Activated CD8-positive, alpha-beta memory T cell treated with anti-CD3 and anti-CD28 coated beads for 4 hours (primary cell): Measurements from ENCODE around the gene PGBD1.

Experiments used
- DNase-seq, 2 donors: peaks; one replicate each; pipeline ENCODE4 v3.0.0-alpha.2; 2020; ENCODE audit warnings: low read depth in 2 of 2

Gene PGBD1, protein sequence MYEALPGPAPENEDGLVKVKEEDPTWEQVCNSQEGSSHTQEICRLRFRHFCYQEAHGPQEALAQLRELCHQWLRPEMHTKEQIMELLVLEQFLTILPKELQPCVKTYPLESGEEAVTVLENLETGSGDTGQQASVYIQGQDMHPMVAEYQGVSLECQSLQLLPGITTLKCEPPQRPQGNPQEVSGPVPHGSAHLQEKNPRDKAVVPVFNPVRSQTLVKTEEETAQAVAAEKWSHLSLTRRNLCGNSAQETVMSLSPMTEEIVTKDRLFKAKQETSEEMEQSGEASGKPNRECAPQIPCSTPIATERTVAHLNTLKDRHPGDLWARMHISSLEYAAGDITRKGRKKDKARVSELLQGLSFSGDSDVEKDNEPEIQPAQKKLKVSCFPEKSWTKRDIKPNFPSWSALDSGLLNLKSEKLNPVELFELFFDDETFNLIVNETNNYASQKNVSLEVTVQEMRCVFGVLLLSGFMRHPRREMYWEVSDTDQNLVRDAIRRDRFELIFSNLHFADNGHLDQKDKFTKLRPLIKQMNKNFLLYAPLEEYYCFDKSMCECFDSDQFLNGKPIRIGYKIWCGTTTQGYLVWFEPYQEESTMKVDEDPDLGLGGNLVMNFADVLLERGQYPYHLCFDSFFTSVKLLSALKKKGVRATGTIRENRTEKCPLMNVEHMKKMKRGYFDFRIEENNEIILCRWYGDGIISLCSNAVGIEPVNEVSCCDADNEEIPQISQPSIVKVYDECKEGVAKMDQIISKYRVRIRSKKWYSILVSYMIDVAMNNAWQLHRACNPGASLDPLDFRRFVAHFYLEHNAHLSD

DNA sequence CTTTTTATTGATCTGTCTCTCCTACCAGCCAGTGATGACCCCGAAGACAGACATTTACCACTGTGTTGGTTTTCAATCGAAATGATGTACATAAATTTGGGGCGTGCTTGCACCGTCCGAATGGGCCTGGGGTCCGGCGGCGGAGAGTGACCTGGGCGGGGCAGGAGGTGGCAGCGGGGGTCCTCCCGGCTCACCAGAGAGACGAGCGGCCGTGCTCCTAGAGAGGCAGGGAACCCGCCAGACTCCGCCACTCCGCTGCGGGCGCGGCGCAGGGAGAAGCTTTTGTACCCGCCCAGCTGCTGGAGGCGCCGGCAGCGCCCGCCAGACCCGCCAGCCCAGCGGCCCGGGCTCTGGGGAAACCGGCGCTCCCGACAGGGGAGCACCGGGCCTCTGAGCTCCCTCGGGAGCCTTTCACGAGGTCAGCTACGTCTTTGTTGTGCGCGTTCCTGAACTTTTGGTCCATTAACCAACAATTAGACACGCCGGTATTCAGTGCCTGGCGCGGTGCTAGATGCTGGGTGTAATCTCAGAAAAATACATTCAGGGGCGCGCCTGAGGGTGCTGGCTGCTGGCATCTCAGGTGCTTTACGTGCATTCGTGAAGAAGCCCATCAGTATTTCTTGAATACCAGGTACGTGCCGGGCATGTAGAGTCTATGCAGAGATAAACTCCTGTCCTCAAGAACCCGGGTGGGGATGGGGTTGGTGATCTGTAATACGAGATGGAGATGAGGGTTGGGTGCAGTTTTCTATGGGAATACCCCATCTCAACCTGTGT lies at the start of gene PGBD1:
TSS of gene PGBD1 (plus strand) at position 285 of the 777 bp plus-strand sequence. CDS start 2,242 bp downstream, outside the sequence.
- DNase-seq: peak; percentile 9 to 12

DNA sequence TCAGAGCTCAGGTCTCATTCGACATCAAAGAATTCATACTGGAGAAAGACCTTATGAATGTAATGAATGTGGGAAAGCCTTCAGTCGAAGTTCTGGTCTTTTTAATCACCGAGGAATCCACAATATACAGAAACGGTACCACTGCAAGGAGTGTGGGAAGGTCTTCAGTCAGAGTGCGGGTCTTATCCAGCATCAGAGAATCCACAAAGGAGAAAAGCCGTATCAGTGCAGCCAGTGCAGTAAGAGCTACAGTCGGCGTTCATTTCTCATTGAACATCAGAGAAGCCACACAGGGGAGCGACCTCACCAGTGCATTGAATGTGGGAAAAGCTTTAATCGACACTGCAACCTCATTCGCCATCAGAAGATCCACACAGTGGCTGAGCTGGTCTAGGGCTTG lies 48.6 kb upstream of the PGBD1 start:
- no peak for DNase-seq

DNA sequence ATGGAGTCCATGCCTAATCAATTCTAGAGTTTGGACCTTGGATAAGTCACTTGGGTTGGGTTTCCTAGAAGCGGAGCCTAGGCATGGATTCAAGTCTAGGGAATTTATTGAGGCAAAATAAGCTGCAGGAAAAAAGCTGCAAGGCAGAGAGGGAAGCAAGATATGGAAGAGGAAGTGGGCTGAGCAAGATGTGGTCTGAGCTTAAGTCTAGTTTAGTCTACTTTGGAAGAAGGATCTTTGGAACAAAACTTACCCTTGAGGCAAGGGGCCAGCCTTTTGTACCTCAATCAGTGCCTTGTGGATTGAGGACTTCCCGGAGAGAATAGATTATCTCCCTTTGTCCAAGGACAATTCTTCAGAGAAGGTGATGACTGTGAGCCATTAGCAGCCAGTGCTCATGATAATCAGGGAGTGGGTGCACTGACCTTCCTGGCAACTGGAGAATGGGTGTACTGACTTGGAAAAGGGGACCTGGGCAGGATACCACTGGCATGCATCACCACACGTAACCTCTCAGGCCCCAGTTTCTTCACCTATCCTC lies 45.4 kb upstream of the PGBD1 start:
- no peak for DNase-seq

DNA sequence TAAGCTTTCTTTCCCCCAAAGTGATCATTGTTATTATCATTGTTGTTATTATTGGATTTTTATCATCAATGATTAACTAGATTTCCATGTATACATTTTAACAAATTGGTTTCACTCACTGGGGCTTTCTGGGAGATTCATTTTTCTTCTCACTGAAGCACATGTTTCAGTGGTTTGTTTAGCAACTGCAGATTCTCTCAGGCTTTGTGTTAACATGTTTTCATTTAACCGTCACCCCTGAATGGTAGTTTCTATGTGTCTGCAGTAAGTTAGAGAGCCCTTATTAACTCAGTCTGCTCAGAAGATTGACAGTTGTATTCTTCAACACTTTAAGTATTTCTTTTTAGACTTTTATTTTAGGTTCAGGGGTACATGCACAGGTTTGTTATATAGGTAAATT lies 41.7 kb upstream of the PGBD1 start:
- no peak for DNase-seq

DNA sequence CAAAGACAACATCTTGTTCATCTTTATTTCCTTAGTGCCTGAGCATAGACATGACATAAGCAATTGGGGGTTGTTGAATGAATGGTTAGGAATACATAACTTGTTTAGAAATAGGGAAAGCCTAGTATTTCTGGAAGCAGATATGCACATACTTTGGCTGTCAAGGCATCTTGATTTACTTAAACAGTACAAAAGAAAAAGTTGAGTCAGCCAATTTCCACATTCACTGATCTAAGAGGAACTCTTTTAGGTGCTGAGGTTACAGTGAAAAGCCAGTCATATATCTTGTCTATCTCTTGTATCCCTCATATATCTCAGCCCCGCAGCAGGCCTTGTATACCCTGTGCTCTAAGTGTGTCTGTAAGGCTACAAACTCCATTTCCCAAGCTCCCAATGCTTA lies 40.9 kb upstream of the PGBD1 start:
- no peak for DNase-seq

DNA sequence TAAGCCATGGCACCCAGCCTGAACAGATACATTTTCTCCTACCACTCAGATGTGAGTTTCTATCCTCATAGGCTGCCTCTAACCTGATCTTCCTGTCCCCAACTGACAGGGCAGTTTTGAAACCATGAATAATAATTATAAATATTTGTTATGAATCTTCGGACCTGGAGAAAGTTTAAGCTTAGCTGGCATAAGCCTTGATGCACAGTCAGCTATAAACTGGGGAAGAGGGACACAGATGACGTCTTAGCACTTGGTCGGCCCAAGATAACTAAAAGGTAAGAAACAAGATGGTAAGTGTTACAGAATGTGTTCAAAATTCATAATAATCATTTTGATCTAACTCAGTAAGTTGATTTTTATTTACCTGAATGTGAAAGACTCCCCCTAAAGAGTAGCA lies 37.4 kb upstream of the PGBD1 start:
- no peak for DNase-seq

DNA sequence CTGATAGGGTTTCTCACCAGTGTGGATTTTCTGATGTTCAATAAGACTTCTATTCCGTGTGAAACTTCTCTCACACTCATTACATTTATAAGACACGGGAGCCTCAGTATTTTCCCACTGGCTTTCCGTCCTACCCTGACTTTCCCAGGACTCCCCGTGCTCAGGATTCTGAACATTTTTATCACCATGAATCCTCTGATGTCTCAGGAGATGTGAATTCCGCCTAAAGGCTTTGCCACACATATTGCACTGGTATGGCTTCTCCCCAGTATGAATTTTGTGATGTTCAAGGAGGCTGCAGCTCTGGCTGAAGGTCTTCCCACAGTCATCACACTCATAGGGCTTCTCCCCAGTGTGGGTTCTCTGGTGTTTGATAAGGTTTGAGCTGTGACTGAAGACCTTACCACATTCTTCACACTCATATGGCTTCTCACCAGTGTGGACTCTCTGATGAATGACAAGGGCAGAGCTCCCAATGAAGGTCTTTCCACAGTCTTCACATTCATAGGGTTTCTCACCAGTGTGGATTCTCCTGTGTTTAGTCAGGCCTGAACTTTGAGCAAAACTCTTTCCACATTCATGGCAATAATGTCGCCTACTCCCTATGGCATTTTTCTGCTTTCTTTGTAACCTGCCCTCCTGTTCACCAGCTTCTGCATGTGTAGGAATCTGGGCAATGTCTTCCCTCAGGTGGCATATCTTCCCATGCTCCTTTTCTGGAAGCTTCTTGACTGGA lies 36.0 kb upstream of the PGBD1 start:
- DNase-seq: no peak

DNA sequence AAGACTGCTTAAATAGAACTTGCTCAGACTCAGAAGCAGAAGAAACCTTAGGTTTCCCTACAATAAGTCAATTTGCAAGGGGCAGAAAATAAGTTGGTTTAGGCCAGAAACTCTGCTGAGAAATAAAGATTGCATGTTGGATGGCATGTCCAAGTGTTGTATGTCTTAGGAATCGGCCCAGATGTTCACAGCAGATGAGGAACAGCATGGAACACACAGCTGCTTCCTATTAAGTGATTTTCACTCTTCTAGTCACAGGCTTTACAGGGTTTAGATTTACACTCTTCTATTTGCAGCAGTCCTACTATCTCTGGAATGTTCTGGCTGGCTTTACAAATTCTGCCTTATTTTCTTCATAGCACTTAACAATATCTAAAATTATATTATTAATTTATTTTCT lies 32.5 kb upstream of the PGBD1 start:
- DNase-seq: no peak

DNA sequence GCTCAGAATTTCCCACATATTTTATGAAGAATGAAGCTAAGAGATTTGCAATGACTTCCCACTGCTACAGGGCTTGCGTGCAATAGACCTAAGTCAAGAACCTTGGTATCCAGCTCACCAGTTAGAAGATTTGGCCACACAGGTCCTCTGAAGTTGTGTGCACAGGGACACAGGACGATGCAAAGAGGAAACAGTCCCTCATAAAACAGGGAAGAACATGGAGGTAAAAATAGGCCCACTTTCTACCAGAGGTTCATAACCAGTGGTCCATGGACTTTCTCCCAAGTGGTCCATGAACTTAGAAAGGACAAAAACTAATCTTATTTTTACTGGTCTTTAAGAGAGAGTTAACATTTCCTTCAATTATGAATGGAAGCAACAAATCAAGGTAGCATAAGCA lies 30.6 kb upstream of the PGBD1 start:
- no peak for DNase-seq

DNA sequence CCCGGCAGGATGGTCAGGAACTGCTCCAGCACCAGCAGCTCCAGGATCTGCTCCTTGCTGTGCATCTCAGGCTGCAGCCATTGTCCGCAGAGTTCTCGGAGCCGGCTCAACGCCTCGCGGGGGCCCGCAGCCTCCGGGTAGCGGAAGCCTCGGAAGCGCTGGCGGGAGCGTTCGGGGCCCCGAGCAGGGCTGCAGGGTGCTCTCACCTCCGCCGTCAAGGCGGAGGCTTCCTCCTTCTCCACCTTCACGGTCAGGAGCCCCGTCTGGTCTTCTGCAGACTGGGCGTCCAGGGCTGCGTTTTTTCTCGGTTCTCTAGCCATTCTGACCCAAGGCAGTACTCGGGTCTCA lies 29.7 kb upstream of the PGBD1 start:
- no peak for DNase-seq

DNA sequence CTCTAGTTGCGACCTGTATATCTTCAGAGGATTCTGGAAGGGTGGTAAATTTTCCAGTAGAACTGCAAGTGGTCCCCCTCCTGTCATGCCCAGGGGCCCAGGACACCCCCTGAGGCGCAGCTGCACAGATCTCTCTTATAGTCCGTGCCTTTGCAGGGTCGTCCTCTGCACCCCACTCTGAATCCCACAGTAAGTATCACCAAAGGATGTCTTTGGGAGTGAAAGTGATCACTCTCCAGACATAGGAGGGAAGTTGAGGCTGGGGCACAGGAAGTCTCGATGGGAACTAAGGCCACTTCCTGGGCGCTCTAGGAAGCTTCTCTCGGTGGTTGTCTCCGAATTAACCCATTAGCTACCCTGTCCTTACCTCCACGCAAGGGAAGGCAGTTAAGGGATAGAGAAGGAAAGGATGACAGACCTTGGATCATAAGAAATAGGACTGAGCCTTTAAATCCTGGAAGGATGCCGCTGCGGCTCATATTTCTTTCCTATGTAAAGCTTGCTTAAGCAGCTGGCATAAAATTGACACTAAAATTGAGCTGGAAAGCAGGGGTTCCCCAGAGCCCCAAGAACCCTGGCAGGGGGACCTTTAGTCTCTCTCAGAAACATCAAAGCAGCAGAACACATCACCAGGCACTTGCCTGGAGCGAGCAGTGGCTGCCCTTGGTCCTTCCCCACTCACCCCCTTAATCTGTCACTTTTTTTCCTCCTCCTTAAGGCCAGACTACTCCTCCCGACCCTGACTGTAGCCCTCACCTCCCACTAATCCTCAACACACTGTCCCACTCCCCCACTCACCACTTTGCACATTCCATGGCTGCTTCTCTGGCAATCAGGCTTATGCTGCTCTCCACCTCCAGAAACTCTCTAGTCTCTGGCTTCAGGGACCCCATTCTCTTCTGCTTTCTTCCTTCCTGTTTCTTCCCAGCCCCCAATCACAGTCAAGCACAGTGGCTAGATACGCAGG lies 29.1 kb upstream of the PGBD1 start, which contains the start of gene ZKSCAN4:
TSS of gene ZKSCAN4 (minus strand) at position 261 of the 967 bp plus-strand sequence. CDS start 289 bp downstream, outside the sequence.
- peak; percentile 64 to 66 for DNase-seq

DNA sequence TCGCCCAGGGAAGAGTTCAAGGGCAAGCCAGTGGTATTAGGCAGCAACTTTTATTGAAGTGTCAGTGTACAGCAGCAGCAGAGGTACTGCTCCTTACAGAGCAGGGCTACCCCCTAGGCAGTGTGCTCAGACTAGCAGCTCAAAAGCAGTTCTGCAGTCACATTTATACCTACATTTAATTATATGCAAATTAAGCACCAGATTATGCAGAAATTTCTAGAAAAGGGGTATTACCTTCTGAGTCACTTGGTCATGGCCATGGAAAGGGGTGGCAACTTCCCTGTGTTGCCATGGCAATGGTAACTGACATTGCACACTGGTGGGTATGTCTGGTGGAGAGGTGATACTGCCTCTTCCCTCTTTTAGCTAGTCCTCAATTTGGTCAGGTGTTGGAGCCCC lies 27.3 kb upstream of the PGBD1 start:
- DNase-seq: no peak

DNA sequence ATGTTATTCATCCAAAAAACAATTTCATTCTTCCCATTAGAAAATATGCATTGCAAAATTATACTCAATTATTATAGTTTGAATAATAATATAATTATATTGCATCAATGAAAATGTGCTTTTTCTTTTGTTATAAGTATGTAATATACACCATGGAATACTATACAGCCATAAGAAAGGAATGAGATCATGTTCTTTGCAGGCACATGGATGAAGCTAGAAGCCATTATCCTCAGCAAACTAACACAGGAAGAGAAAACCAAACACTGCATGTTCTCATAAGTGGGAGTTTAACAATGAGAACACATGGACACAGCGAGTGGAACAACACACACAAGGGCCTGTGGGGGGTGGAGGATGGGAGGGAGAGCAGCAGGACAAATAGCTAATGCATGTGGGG lies 24.3 kb upstream of the PGBD1 start:
- DNase-seq: no peak

DNA sequence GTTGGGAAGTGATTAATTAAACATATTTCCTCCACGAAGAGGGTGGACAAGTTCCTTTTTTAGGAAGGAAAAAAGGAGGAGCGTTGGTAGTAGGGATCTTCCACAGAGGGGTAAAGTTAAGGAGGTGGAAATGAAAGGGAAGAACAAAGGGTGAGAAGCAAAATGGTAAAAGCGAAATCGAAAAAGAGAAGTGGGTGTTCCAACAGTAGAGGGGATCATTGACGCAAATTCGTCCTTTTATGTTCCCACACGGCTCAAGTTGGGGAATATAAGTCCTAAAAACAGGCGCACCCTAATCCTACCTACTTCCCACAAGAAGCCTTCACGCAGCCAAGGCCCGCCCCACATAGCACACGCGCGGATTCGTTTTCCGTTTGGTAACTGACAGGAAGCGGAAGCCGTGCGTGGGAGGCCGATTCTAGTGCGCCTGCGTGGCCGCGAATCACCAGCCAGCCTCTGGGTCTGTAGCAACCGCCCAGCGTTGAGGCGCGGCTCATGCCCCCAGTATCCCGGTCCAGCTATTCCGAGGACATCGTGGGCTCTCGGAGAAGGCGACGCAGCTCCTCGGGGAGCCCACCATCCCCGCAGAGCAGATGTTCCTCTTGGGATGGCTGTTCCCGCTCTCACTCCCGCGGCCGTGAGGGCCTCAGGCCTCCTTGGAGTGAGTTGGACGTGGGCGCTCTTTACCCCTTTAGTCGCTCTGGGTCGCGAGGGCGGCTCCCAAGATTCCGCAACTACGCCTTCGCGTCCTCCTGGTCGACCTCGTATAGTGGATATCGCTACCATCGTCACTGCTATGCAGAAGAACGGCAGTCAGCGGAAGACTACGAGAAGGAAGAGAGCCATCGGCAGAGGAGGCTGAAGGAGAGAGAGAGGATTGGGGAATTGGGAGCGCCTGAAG lies 22.2 kb upstream of the PGBD1 start, which contains the start of gene NKAPL:
TSS of gene NKAPL (plus strand) at position 421 of the 901 bp plus-strand sequence. CDS start at position 496, 75 bp downstream.
- peak; percentile 43 to 47 for DNase-seq

DNA sequence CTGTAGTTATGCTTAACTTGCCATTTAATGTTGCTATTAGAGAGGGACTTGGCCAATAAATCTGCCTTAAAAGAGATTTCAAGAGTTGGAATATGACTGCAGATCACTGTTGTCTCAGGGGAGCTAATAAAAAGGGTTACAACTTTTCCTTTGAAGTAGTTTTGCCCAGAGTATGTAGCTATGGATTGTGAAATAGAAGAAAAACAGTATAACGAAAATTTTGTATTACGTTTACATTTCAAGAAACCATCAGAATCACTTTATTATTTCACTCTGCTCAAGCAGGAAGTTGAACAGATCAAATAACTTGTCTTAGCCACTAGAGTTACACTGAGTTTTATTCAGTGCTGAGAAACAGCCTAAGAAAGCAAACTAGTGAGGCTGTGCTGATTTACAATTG lies 17.4 kb upstream of the PGBD1 start:
- DNase-seq: no peak

DNA sequence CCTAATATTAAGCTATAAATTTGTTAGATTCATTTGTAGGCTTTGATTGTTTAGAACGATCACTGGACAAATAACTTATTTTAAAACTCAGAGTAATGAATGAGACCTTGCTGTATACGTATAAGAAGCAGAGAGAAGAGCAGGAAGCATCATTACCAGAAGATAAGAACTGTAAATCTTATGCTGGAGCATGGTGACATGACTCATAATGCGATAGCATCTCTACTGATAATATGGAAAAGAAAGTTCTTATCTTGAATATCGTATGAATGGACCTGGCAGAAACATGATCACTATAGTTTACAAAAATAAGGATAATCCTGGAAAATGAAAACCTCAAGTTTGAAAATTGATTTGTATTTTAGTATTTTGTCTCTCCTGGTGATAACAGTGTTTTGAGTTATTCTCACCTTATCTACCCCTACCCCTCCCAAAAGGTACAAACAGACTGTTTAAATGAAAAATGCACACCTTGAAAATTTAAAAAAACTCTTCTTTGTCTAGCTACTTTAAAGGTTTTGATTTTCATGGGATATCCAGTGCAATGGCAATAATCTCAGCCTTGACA lies 16.5 kb upstream of the PGBD1 start:
- no peak for DNase-seq

DNA sequence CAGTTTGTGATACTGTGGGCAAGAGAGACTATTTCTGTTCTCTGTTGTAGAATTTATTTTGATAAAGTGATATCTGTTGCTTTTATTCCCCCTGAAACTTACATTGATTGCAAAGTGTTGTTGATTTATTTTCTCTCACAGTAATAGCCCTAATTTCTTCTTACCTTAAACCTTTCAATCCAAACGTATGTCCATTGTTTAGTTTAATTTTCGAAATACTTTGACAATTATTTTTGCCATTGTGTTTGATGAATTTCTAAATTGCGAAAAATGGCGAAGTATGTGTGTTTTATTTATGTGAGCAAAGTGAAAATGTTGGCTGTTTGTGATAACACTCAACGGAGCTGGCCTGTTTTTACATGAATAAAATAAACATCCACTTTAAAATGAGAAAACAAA lies 14.8 kb upstream of the PGBD1 start:
- no peak for DNase-seq

DNA sequence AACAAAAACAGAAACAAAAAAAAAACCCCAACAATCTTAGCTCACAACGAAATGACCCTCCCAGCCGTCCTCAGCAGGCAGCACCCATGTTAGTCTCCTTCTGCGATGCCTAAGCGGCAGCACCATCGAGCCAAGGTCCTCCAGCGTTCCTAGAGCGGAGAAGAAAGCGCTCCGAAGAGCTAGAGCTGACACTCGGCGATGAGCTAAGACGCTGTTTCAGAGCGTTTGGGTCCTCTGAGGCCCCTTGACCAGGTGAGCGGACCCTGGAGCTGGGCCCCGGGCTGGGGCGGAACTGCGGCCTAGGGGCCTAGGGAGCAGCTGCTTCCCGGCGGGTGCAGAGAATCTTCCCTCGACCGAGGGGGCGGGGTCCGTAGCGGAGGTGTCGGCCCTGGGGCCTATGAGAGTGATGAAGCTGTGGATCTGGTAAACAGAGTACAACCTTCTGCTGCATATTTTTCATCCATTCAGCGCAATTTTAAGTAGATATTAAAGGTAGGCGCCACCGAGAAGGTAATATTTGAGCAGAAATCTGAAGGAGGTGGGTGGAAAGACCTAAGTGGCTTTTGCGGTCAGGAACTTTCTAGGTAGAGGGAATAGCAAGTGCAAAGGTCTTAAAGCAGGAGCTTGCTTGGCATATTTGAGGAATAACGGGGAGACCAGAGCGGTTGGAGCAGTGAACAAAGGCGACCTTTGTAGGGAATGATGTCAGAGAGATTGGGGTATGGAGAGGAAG lies 14.2 kb upstream of the PGBD1 start, which contains the start of gene ZSCAN26:
TSS of gene ZSCAN26 (plus strand) at position 182 of the 733 bp plus-strand sequence. CDS start 4,777 bp downstream, outside the sequence.
- peak; percentile 69 to 74 for DNase-seq
